Astrocyte of the hippocampus (primary cell): ENCODE data around the gene CDC34.

ENCODE experiments used
- DNase-seq: peaks from one replicate; pipeline ENCODE4 v3.0.0; 2011; ENCODE audit warnings: low read depth, low spot score

CDC34 gene

DNA sequence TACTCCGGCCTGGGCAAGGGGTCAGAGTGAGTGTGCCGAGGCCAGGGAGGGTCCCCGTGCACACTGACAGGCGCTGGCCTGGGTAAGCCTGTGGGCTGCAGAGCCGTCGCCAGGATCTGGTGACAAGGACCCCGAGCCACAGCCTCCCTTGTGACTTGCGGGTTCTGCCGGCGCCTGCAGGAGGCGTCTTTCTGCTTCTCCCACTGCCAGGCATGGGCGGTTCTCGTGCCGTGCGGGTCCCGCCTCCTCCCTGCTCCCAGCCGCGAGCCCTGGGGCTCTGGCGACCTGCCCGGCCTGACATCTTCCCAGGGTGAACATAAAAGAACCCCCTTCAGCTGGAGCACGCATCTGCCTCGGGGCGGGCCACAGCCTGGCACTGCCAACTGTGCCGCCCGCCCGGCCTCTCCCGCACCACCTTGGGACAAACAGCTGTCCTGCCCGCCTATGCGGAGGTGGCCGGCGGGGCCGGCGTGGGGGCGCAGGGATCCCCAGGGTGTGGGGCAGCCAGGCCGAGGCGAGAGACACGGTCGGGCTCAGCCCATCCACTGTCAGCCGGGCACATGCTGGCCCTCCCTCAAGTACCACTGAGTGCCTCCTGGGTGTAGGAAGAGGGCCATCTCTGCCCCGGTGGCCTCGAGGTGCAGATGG lies 56.7 kb downstream of the CDC34 start:
- peak; percentile 94 for DNase-seq

DNA sequence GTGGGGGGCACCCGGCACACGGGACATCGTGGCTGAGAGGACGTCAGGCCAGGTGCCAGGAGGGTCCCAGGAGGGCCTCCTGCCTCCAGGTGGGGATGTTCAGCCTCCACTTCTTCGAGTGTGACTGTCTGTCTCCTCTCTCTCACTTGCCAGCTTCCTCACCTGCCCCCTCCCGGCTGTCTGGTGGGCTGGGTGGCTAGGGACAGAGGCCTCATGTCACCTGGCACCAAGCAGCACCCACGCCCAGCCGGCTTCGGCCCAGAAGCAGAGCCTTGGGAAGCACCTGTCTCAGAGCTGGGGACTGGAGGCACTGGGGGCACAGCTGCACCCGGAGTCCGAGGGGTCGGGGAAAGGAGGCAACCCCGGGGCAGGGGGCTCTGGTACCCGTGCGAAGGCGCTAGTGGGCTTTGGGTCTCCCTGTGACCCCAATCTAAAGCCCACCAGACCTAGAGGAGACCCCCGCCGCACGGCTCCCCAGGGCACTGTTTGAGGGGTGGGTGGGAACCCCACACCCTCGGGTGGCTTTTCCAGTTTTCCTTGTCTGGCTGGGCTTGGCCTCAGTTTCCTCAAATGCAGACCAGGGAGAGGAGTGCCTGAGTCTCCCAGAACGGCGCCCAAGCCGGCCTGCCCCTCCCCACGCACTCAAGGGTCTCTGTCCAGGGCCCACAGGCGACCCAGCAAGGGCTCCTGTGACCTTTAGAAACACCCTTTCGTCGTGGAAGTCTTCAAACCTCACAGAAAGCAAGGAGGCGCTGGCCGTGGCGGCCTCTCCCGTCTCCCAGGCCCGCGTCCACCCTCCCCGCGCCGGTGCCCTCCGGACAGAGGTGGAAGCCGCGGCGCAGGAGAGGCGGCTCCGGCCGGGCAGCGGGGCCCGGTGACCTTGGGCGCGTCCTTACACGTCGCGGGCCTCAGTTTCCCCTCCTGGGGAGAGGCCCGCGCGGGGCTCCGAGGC lies 57.5 kb downstream of the CDC34 start:
- DNase-seq: no peak

DNA sequence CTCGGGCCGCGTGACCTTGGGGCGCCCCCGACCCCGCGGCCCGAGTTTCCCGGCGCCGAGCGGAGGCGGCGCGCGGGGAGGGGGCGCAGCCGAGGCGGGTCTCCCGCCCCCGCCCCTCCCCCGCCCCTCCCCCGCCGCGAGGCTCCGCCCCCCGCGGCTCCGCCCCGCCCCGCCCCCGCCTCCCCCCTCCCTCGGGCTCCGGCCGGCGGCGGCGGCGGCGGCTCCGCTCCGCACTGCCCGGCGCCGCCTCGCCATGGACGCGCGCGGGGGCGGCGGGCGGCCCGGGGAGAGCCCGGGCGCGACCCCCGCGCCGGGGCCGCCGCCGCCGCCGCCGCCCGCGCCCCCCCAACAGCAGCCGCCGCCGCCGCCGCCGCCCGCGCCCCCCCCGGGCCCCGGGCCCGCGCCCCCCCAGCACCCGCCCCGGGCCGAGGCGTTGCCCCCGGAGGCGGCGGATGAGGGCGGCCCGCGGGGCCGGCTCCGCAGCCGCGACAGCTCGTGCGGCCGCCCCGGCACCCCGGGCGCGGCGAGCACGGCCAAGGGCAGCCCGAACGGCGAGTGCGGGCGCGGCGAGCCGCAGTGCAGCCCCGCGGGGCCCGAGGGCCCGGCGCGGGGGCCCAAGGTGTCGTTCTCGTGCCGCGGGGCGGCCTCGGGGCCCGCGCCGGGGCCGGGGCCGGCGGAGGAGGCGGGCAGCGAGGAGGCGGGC lies 58.3 kb downstream of the CDC34 start, which contains the start of gene HCN2:
TSS of gene HCN2 (plus strand) at position 189 of the 703 bp plus-strand sequence. CDS start at position 254, 65 bp downstream.
- DNase-seq: no peak

DNA sequence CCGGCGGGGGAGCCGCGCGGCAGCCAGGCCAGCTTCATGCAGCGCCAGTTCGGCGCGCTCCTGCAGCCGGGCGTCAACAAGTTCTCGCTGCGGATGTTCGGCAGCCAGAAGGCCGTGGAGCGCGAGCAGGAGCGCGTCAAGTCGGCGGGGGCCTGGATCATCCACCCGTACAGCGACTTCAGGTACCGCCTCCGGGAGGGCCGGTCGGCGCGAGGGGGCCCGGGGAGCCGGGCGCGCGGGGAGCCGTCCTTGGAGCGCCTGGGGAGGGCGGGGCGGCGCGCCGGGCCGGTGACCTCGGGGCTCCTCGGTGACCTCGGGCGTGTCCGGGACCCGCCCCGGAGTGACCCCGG lies 58.8 kb downstream of the CDC34 start:
- DNase-seq: peak; percentile 71

DNA sequence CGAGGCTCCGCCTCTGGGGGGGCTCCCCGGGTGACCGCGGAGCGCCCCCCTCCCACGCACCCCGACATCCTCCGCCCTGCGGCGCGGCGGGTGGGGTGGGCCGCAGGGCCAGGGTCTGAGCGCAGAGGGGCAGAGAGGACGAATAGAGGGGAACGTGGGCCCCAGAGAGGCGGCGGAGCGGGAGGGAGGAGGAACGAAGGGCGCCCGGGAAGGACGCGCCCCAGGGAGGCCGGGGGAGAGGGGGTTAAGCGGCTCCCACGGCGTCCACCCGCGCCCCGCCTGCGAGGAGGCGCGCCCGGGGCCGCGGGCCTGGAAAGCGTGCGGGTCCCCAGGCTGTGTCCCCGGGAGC lies 59.2 kb downstream of the CDC34 start:
- DNase-seq: no peak

DNA sequence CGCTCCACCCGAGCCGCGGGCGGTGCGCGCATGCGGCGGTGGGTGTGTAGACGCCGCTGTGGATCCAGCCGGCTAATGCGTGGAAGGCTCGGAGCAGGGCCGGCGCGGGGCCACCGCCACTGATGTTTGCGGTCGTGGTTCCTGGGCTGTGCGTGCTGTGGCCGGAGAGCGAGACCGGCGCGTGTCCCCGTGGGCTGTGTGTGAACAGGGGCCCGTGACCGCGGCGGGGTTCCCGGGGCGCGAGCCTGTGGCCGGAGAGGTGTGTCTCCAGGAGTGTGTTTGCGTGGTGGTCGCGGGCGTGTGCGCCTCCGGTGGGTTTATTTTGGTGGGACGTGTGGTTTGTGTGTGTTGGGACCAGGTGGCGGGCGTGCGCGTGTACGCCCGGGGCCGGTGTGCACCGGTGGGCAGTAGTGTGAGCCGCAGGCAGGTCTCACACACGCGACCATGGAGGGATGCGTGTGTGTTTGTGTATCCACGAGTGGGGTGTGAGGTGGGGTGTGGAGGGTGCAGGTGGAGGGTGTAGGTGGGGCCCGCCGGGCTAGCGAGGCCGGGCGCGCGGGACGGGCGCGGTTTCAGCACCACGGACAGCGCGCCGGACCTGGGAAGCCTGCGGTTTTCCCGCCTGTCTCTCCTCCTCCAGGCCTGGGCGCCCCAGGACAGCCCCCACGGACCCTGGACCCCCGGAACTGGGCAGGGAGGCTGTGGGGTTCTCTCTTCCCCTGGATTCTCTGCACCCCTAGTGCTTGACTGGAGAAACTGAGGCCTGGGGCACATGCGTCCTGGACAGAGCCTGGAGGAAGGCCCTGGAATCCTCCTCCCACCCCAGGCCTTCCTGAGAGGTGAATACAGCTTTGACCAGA lies 59.8 kb downstream of the CDC34 start:
- peak; percentile 69 for DNase-seq
